T47D (cell line): ENCODE data around the gene CRACDL.
A peak's percentile ranks its signal among the peaks of the same experiment; 100 is the strongest.
"Not testable (repeated sequence)": the region's sequence is repeated elsewhere in the genome, so short reads cannot be mapped to it uniquely, and the experiment has no call there.

Experiments used
- DNase-seq, 2 experiments: peaks; one replicate each; pipeline versions ENCODE4 v3.0.0 to v3.0.0-alpha.2; 2011 to 2012; ENCODE audit warnings: low read depth in 1 of 2, low spot score in 1 of 2
- JUND ChIP-seq: IDR thresholded peaks from 2 replicates; pipeline ENCODE4 v1.6.1; 2012; ENCODE audit warnings: low read depth
- in situ Hi-C: cut with HindIII; loops from 2 replicates; pipeline ENCODE4 v1.10.0; 2016; ENCODE audit warnings: low sequenced_read_pairs, low pct_unique_long_range_greater_than_20kb

The CRACDL gene

GRCh38 chr2:98768384-98769113 lies 167.5 kb downstream of the CRACDL start:
- DNase-seq, result peak in 1 of 2 experiments; percentile 73
- in situ Hi-C loops, result no loop called here
- TF ChIP-seq JUND, result no peak

GRCh38 chr2:98764499-98764898 lies 171.5 kb downstream of the CRACDL start:
- no peak for DNase-seq
- in situ Hi-C loops, result no loop called here
- no peak for TF ChIP-seq JUND

- TF ChIP-seq JUND, result no peak
- no peak for DNase-seq
- in situ Hi-C loops, result no loop called here
Measured at GRCh38 chr2:98763209-98763951, 172.6 kb downstream of the CRACDL start.

GRCh38 chr2:98761909-98762308 lies 174.1 kb downstream of the CRACDL start:
- no peak for DNase-seq
- TF ChIP-seq JUND, result no peak
- in situ Hi-C loops, result no loop called here

GRCh38 chr2:98761267-98761781 lies 174.7 kb downstream of the CRACDL start:
- no peak for DNase-seq
- TF ChIP-seq JUND, result no peak
- in situ Hi-C loops, result no loop called here

GRCh38 chr2:98759827-98760625 lies 176.0 kb downstream of the CRACDL start:
- TF ChIP-seq JUND, result no peak
- in situ Hi-C loops, result no loop called here
- DNase-seq, result no peak

GRCh38 chr2:98759338-98759737 lies 176.7 kb downstream of the CRACDL start:
- TF ChIP-seq JUND, result no peak

GRCh38 chr2:98757904-98758421 lies 178.1 kb downstream of the CRACDL start:
- in situ Hi-C loops, result no loop called here
- no peak for TF ChIP-seq JUND
- peak; percentile 58 to 89 for DNase-seq

More at GRCh38 chr2:98759338-98759737, 176.7 kb downstream of the CRACDL start:
- no peak for DNase-seq
- in situ Hi-C loops, result no loop called here

GRCh38 chr2:98753801-98754200 lies 182.2 kb downstream of the CRACDL start:
- TF ChIP-seq JUND, result no peak
- no peak for DNase-seq
- in situ Hi-C loops, result no loop called here

GRCh38 chr2:98752711-98753110 lies 183.3 kb downstream of the CRACDL start:
- DNase-seq, in situ Hi-C loops: not testable (repeated sequence)

GRCh38 chr2:98751748-98752147 lies 184.3 kb downstream of the CRACDL start:
- TF ChIP-seq JUND, result no peak
- in situ Hi-C loops, result no loop called here
- no peak for DNase-seq

- TF ChIP-seq JUND, result no peak
- in situ Hi-C loops, result no loop called here
- no peak for DNase-seq
Measured at GRCh38 chr2:98750593-98751282, 185.3 kb downstream of the CRACDL start.
